Endothelial cell of umbilical vein (primary cell): Measurements from ENCODE around the gene BLZF1. TPM values are rescaled to one million over a fixed set of nuclear protein-coding genes. Genes with fewer than 3 reads are reported as not detected.

Experiments
- BruUV-seq: library from RNA; stranded (reverse); fragments of 400-500 nt; replicated peaks from 2 replicates; lab custom pipeline; 2021; lab: Mats Ljungman, UMichigan
- CTCF ChIA-PET: fragments of 300-600, 350-600 bp; sonication (Branson Sonifier 250); formaldehyde crosslinking; loops from one replicate; lab custom pipeline; 2021; ENCODE audit warnings: antibody characterized with exemption, inconsistent platforms; lab: Charles Lee
- POLR2A ChIA-PET: fragments of 300-600, 350-600 bp; sonication (Branson Sonifier 250); formaldehyde crosslinking; loops from one replicate; lab custom pipeline; 2021; ENCODE audit warnings: antibody characterized with exemption, inconsistent platforms; lab: Charles Lee
- DNase-seq: peaks from one replicate; pipeline ENCODE4 v3.0.0-alpha.2; 2011; ENCODE audit warnings: low read depth, low spot score
- FAIRE-seq: peaks from 2 replicates; lab custom pipeline; 2011; peaks lifted over from hg19 to GRCh38; lab: Jason Lieb, UNC
- H2AFZ ChIP-seq: 2 replicates; pipeline ENCODE4 v1.6.0; 2012; ENCODE audit warnings: low read depth, low read length, control low read depth, inconsistent platforms
- H3K27ac ChIP-seq: 2 replicates; pipeline ENCODE4 v1.5.1; 2011; ENCODE audit warnings: low read depth, mild to moderate bottlenecking, control low read depth, low read length, moderate library complexity; ENCODE audit not compliant: insufficient read depth
- H3K27me3 ChIP-seq, 2 experiments: 2 replicates each; pipeline versions ENCODE4 v1.6.0 to v1.6.1; 2011; ENCODE audit warnings: low read length in 2 of 2, mixed read lengths in 1 of 2; ENCODE audit not compliant: control insufficient read depth in 2 of 2, insufficient read depth in 2 of 2
- H3K36me3 ChIP-seq, 2 experiments: 2 replicates in 1 of 2; 3 replicates in 1 of 2; pipeline ENCODE4 v1.5.1; 2011; ENCODE audit warnings: low read length in 2 of 2, mild to moderate bottlenecking in 1 of 2, moderate library complexity in 1 of 2; ENCODE audit not compliant: control insufficient read depth in 2 of 2, insufficient read depth in 2 of 2; ENCODE audit errors: extremely low read depth in 1 of 2
- H3K4me1 ChIP-seq: 3 replicates; pipeline ENCODE4 v1.5.1; 2011; ENCODE audit warnings: mild to moderate bottlenecking, low read length; ENCODE audit not compliant: control insufficient read depth, insufficient read depth; ENCODE audit errors: extremely low read depth
- H3K4me2 ChIP-seq: 2 replicates; pipeline ENCODE4 v1.6.1; 2011; ENCODE audit warnings: low read length, control low read depth, mixed read lengths; ENCODE audit not compliant: insufficient read depth
- H3K4me3 ChIP-seq, 3 experiments: fragments of 200-600 bp in 1 of 3; sonication (generic), shearing (Covaris generic) in 1 of 3; replicated peaks in 1 of 3; 2 replicates each; pipeline ENCODE4 v1.5.1; 2011 to 2016; ENCODE audit warnings: control low read depth in 3 of 3, low read length in 3 of 3, mild to moderate bottlenecking in 2 of 3, inconsistent platforms in 1 of 3, low read depth in 1 of 3, moderate library complexity in 1 of 3; ENCODE audit not compliant: insufficient read depth in 1 of 3
- H3K79me2 ChIP-seq: 2 replicates; pipeline ENCODE4 v1.6.0; 2012; ENCODE audit warnings: low read length, inconsistent platforms; ENCODE audit not compliant: control insufficient read depth, insufficient read depth
- H3K9ac ChIP-seq: replicated peaks from 2 replicates; pipeline ENCODE3; 2011; ENCODE audit warnings: low read length, control low read depth; ENCODE audit not compliant: insufficient read depth; ENCODE audit errors: extremely low read depth
- H3K9me1 ChIP-seq: replicated peaks from 3 replicates; pipeline ENCODE4 v1.6.0; 2011; ENCODE audit warnings: mild to moderate bottlenecking, low read length; ENCODE audit not compliant: control insufficient read depth, insufficient read depth; ENCODE audit errors: extremely low read depth
- H3K9me3 ChIP-seq: replicated peaks from 2 replicates; pipeline ENCODE4 v1.5.1; 2012; ENCODE audit warnings: low read length, inconsistent platforms; ENCODE audit not compliant: control insufficient read depth, insufficient read depth
- H4K20me1 ChIP-seq: replicated peaks from 2 replicates; pipeline ENCODE3; 2011; ENCODE audit warnings: mild to moderate bottlenecking, low read length; ENCODE audit not compliant: control insufficient read depth, insufficient read depth; ENCODE audit errors: extremely low read depth
- CTCF ChIP-seq, 2 donors: IDR thresholded peaks; 1 replicate in 1 of 2; 2 replicates in 1 of 2; pipeline ENCODE4 v1.5.1; 2011; ENCODE audit warnings: low read length in 2 of 2, mild to moderate bottlenecking in 2 of 2, moderate library complexity in 2 of 2, control low read depth in 1 of 2, inconsistent platforms in 1 of 2, low read depth in 1 of 2; ENCODE audit not compliant: insufficient read depth in 1 of 2; ENCODE audit errors: extremely low read depth in 1 of 2
- EZH2 ChIP-seq: IDR thresholded peaks from 2 replicates; pipeline ENCODE4 v1.6.1; 2012; ENCODE audit warnings: borderline replicate concordance, low read depth, mild to moderate bottlenecking, moderate library complexity, low read length, inconsistent platforms; ENCODE audit not compliant: severe bottlenecking
- FOS ChIP-seq: IDR thresholded peaks from 2 replicates; pipeline ENCODE4 v1.6.1; 2011; ENCODE audit warnings: mild to moderate bottlenecking, low read length, moderate library complexity, borderline replicate concordance; ENCODE audit not compliant: insufficient read depth
- GATA2 ChIP-seq: IDR thresholded peaks from 2 replicates; pipeline ENCODE4 v1.7.0; 2011; ENCODE audit warnings: low read depth, mild to moderate bottlenecking, moderate library complexity, mixed read lengths, low read length; ENCODE audit not compliant: insufficient read length, insufficient read depth
- JUN ChIP-seq: IDR thresholded peaks from 2 replicates; pipeline ENCODE4 v1.6.1; 2011; ENCODE audit warnings: borderline replicate concordance, low read depth; ENCODE audit not compliant: insufficient read length, insufficient read depth
- MAX ChIP-seq: IDR thresholded peaks from 2 replicates; pipeline ENCODE4 v1.6.1; 2011; ENCODE audit not compliant: insufficient read depth, insufficient read length
- POLR2AphosphoS5 ChIP-seq: IDR thresholded peaks from 2 replicates; pipeline ENCODE4 v1.6.1; 2012; ENCODE audit warnings: low read depth, mild to moderate bottlenecking, control low read depth, low read length, moderate library complexity; ENCODE audit not compliant: insufficient read depth
- dilution Hi-C: fragments of 300-500 bp; cut with MboI; formaldehyde crosslinking; loops from one replicate; pipeline ENCODE4 v1.15.0; 2019; ENCODE audit warnings: low sequenced_read_pairs; ENCODE audit not compliant: extremely low pct_ligation_motif_present
- intact Hi-C: fragments of 100-400 bp; cut with micrococcal nuclease; formaldehyde crosslinking; loops from one replicate; pipeline ENCODE4 v1.10.0; 2022
- polyA plus RNA-seq, 4 experiments: library from polyadenylated mRNA; depleted of rRNA in 3 of 4; stranded (reverse) in 3 of 4; unstranded in 1 of 4; fragments of >200 nt; gene quantifications; 2 replicates each; pipeline versions ENCODE4 v1.2.1 to v1.2.3, GENCODE V29; 2011 to 2012; ENCODE audit warnings: missing spikeins in 1 of 4
- total RNA-seq: library from RNA; stranded (reverse); gene quantifications from 2 replicates; pipeline ENCODE4 v1.2.3, GENCODE V29; 2021

The BLZF1 gene
- total and polyA plus RNA-seq, 2 donors (not counting 3 experiments of a cell fraction or from before 2014, with no cell fraction given) = 4.4 to 19.7 TPM

- H3K79me2 ChIP-seq = peaks cover 1% of the 10 kb centered on the region
- H3K9me1 ChIP-seq = no peaks in the 10 kb centered on the region
- H3K9ac ChIP-seq = no peak overlapping the region
- H3K4me3 ChIP-seq = no peak overlapping the region
- BruUV-seq = no TSS peak
- H3K4me1 ChIP-seq = peaks cover 11% of the 10 kb centered on the region
- no peaks in the 10 kb centered on the region for H3K9me3 ChIP-seq
- no peak for TF ChIP-seq POLR2AphosphoS5
- no peak for TF ChIP-seq GATA2
- no peak for TF ChIP-seq MAX
- no peak for TF ChIP-seq JUN
- no peak for TF ChIP-seq FOS
- no peak for TF ChIP-seq EZH2
- no peak overlapping the region for H3K4me2 ChIP-seq
- POLR2A ChIA-PET = no interaction called here
- no peaks in the 10 kb centered on the region for H3K27me3 ChIP-seq
- DNase-seq = no peak
- dilution Hi-C loops = no loop called here
- no peak for FAIRE-seq
- no peak overlapping the region for H3K27ac ChIP-seq
- no peaks in the 10 kb centered on the region for H4K20me1 ChIP-seq
- H3K36me3 ChIP-seq = no peaks in the 10 kb centered on the region
- CTCF ChIA-PET = interaction anchor here (1.1 kb wide), 1 partner anchor 10 kb away, joined by 3 read pairs; no protein-coding TSS in a partner anchor
- intact Hi-C loops = no loop called here
- no peak overlapping the region for H2AFZ ChIP-seq
These were observed 45.9 kb upstream of the BLZF1 start for GRCh38 chr1:169322138-169322537.

- Histone ChIP-seq H2AFZ (no peak overlapping the region), H3K4me3 (no peak overlapping the region), H3K4me2 (no peak overlapping the region), H3K36me3 (no peaks in the 10 kb centered on the region), H3K79me2 (peaks cover 6% of the 10 kb centered on the region), H3K27me3 (no peaks in the 10 kb centered on the region), H3K9me3 (no peaks in the 10 kb centered on the region), H4K20me1 (no peaks in the 10 kb centered on the region), H3K27ac (no peak overlapping the region), H3K9ac (no peak overlapping the region), H3K4me1 (peaks cover 17% of the 10 kb centered on the region), H3K9me1 (no peaks in the 10 kb centered on the region)
- dilution Hi-C loops (no loop called here), intact Hi-C loops (loop anchor here (5.0 kb wide), 1 partner anchor 218 kb away; the partner anchor contains the start of gene ATP1B1)
- no peak for DNase-seq
- CTCF ChIA-PET = no interaction called here
- BruUV-seq = no TSS peak
- TF ChIP-seq GATA2 = no peak
- TF ChIP-seq POLR2AphosphoS5 = no peak
- TF ChIP-seq EZH2 = no peak
- no peak for TF ChIP-seq CTCF (IDR thresholded peaks at IDR 0.05; ENCODE audit: extremely low read depth in 1 of 2, insufficient read depth in 1 of 2, low read depth in 1 of 2, low read length in 2 of 2)
- POLR2A ChIA-PET = no interaction called here
- no peak for FAIRE-seq
These were observed 42.9 kb upstream of the BLZF1 start for GRCh38 chr1:169325117-169325516.
